DND-41 (cell line): Measurements from ENCODE around the gene CDK5.

Source experiments
- ATAC-seq: fragments of 200-7000 bp; cut with Tn5 transposase; 3 replicates; pipeline ENCODE4 v1.9.1; 2021; ENCODE audit warnings: low read depth; ENCODE audit not compliant: insufficient read depth
- DNase-seq: peaks from one replicate; pipeline ENCODE4 v3.0.0-alpha.2; 2020
- H2AFZ ChIP-seq: 2 replicates; pipeline ENCODE4 v1.6.0; 2012; ENCODE audit warnings: low read depth, low read length
- H3K27ac ChIP-seq: 2 replicates; pipeline ENCODE4 v1.5.1; 2012; ENCODE audit warnings: low read length, inconsistent platforms
- H3K27me3 ChIP-seq: fragments of 200-600 bp; sonication (generic); 2 replicates; pipeline ENCODE4 v1.6.0; 2012; ENCODE audit warnings: low read length, mild to moderate bottlenecking, inconsistent platforms; ENCODE audit not compliant: insufficient read depth, poor library complexity
- H3K36me3 ChIP-seq: 2 replicates; pipeline ENCODE4 v1.5.1; 2012; ENCODE audit warnings: low read length, inconsistent platforms; ENCODE audit not compliant: insufficient read depth
- H3K4me1 ChIP-seq: 2 replicates; pipeline ENCODE4 v1.5.1; 2012; ENCODE audit warnings: mild to moderate bottlenecking, low read length; ENCODE audit not compliant: insufficient read depth
- H3K4me2 ChIP-seq: 2 replicates; pipeline ENCODE4 v1.6.0; 2012; ENCODE audit warnings: mild to moderate bottlenecking, moderate library complexity, low read length, inconsistent platforms; ENCODE audit not compliant: insufficient read depth
- H3K4me3 ChIP-seq, 2 experiments: fragments of 200-600 bp in 1 of 2; shearing (Covaris generic) in 1 of 2; 2 replicates each; pipeline ENCODE4 v1.5.1; 2012 to 2016; ENCODE audit warnings: inconsistent platforms in 2 of 2, low read length in 2 of 2, mild to moderate bottlenecking in 2 of 2, low read depth in 1 of 2, moderate library complexity in 1 of 2
- H3K79me2 ChIP-seq: 2 replicates; pipeline ENCODE4 v1.6.0; 2012; ENCODE audit warnings: low read length, inconsistent platforms; ENCODE audit not compliant: insufficient read depth
- H3K9ac ChIP-seq: 2 replicates; pipeline ENCODE4 v1.6.0; 2012; ENCODE audit warnings: low read depth, mild to moderate bottlenecking, inconsistent platforms, low read length, moderate library complexity
- H3K9me3 ChIP-seq: 2 replicates; pipeline ENCODE4 v1.5.1; 2012; ENCODE audit warnings: low read length, moderate library complexity, mild to moderate bottlenecking, inconsistent platforms; ENCODE audit not compliant: insufficient read depth, severe bottlenecking
- H4K20me1 ChIP-seq: 2 replicates; pipeline ENCODE4 v1.6.0; 2012; ENCODE audit warnings: low read length; ENCODE audit not compliant: insufficient read depth
- CTCF ChIP-seq: IDR thresholded peaks from 2 replicates; pipeline ENCODE4 v1.5.1; 2012; ENCODE audit warnings: borderline replicate concordance, low read length, moderate library complexity, mild to moderate bottlenecking; ENCODE audit not compliant: poor library complexity, severe bottlenecking; ENCODE audit errors: extremely low read depth
- EZH2 ChIP-seq: IDR thresholded peaks from 3 replicates; pipeline ENCODE4 v1.6.1; 2012; ENCODE audit warnings: borderline replicate concordance, low read depth, mild to moderate bottlenecking, moderate library complexity, low read length, inconsistent platforms; ENCODE audit not compliant: severe bottlenecking

CDK5 gene

DNA sequence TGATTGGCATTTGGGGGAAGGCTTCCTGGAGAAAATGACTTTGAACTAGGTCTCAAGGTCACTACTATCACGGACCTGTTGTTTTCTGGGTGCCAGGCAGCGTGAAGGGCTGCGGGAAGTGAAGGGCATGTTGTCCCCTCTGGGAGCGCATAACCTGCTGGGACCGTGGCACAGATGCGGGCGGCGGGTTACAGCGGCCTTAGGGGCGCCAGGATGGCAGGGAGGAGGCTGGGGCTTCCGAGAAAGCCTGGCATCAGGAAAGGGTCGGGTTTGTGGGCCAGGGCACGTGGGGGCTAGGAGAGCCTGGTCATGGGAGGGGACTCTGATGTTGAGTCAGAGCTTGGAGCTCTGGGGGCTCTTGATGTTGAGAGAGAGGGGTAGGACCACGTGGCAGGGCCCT lies 7.8 kb upstream of the CDK5 start:
- Histone ChIP-seq H3K4me3 (no peak overlapping the region), H3K4me1 (peaks cover 22% of the 10 kb centered on the region), H3K4me2 (no peak overlapping the region), H4K20me1 (peaks cover 34% of the 10 kb centered on the region), H3K79me2 (peaks cover 23% of the 10 kb centered on the region), H3K27me3 (no peaks in the 10 kb centered on the region), H3K9me3 (no peaks in the 10 kb centered on the region), H3K36me3 (peaks cover 85% of the 10 kb centered on the region), H3K27ac (no peak overlapping the region), H2AFZ (no peak overlapping the region), H3K9ac (no peak overlapping the region)
- ATAC-seq, result no peak
- no peak for TF ChIP-seq EZH2
- TF ChIP-seq CTCF, result no peak
- DNase-seq, result no peak

DNA sequence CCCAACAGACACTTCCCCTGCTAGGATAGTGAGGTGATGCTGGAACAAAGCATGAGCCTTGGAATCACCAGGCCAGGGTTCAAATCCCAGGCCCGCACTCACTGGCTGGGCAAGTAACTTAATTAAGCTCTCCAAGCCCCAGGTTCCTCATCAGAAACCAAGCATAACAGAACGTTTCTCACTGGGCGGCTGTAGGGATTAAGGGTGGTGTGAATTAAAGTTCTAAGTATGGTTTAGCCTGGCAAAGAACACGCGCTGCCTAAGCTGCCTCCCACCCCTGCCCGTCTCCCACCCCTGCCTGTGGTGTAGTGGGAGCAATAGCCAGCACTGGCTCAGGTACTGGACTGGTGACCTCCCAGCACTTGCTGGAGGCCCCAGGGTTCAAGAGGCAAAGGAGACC lies 7.3 kb upstream of the CDK5 start:
- no peak for TF ChIP-seq CTCF
- TF ChIP-seq EZH2, result no peak
- Histone ChIP-seq H4K20me1 (peaks cover 37% of the 10 kb centered on the region), H3K36me3 (peaks cover 80% of the 10 kb centered on the region)

DNA sequence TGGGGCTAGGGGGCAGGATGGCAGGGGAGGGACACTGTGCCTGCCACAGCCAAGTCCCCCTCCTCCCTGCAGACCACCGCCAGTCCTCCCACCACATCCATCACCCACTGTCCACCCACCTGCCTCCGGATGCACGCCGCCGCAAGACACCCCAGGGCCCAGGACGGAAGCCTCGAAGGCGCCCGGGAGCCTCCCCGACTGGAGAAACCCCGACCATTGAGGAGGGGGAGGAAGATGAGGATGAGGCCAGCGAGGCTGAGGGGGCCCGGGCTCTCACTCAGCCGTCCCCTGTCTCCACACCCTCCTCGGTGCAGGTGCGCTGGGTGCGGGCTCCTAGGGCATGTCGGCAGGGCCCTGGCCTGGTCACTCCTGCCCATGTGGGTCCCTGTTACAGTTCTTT lies 6.8 kb upstream of the CDK5 start:
- Histone ChIP-seq H3K9ac (no peak overlapping the region), H3K27me3 (no peaks in the 10 kb centered on the region), H3K4me1 (peaks cover 28% of the 10 kb centered on the region), H3K27ac (no peak overlapping the region), H3K36me3 (peaks cover 74% of the 10 kb centered on the region), H3K4me3 (no peak overlapping the region), H4K20me1 (peaks cover 37% of the 10 kb centered on the region), H2AFZ (no peak overlapping the region), H3K4me2 (no peak overlapping the region), H3K9me3 (no peaks in the 10 kb centered on the region), H3K79me2 (peaks cover 30% of the 10 kb centered on the region)
- TF ChIP-seq CTCF (no peak), EZH2 (no peak)
- DNase-seq (no peak), ATAC-seq (no peak)

More for the DNA sequence above, 7.3 kb upstream of the CDK5 start:
- Histone ChIP-seq H3K4me2 (no peak overlapping the region), H3K9ac (no peak overlapping the region), H3K9me3 (no peaks in the 10 kb centered on the region), H3K27me3 (no peaks in the 10 kb centered on the region), H2AFZ (no peak overlapping the region), H3K27ac (no peak overlapping the region), H3K4me1 (peaks cover 27% of the 10 kb centered on the region), H3K4me3 (no peak overlapping the region), H3K79me2 (peaks cover 28% of the 10 kb centered on the region)
- DNase-seq (no peak), ATAC-seq (no peak)

DNA sequence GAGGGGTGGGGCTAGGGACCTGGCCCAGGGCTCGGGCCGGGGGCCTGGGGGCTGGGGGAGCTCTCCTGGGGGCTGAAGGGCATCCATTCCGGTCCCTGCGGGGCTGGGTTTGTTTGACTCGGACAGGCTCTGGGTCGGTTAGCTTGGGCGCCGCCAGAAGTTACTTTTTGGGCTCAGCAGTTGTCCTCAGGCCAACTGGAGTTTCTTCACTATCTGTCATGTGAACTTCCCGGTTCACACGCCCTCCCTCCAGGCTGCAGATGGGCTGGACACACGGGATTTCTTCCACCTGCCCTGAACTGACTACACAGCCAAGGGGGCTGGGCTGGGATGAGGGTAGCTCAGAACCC lies 5.5 kb upstream of the CDK5 start:
- Histone ChIP-seq H3K9ac (no peak overlapping the region), H3K4me1 (peaks cover 40% of the 10 kb centered on the region), H3K9me3 (no peaks in the 10 kb centered on the region), H2AFZ (no peak overlapping the region), H3K4me3 (no peak overlapping the region), H3K4me2 (no peak overlapping the region), H3K27me3 (no peaks in the 10 kb centered on the region), H4K20me1 (peaks cover 37% of the 10 kb centered on the region), H3K36me3 (peaks cover 63% of the 10 kb centered on the region), H3K27ac (no peak overlapping the region), H3K79me2 (peaks cover 30% of the 10 kb centered on the region)
- ATAC-seq (no peak), DNase-seq (no peak)
- TF ChIP-seq CTCF, result no peak
